OCI-LY7 (cell line): ENCODE results near the gene VNN1. TPM values are rescaled to one million over a fixed set of nuclear protein-coding genes. Genes with fewer than 3 reads are reported as not detected.

ENCODE experiments used
- total RNA-seq, 2 experiments: library from RNA; depleted of rRNA in 1 of 2; stranded (reverse); fragments of >200 nt in 1 of 2; shearing (Covaris generic) in 1 of 2; gene quantifications; 2 replicates each; pipeline ENCODE4 v1.2.3, GENCODE V29; 2014 to 2022

VNN1 gene
- total RNA-seq, 2 experiments from 2014 or later = not detected

Other genes with a start within 250 kb of the VNN1 start
- 66.5 and 88.8 TPM in 2 replicates for gene STX7, start 200.9 kb downstream of the VNN1 start, total RNA-seq (2014; rRNA removed; shearing (Covaris generic))
- gene STX7, start 200.9 kb downstream of the VNN1 start, total RNA-seq (2022) = 164 and 178 TPM in 2 replicates
- not detected in 2 replicates for gene TAAR9, start 175.8 kb downstream of the VNN1 start, total RNA-seq (2014; rRNA removed; shearing (Covaris generic))
- not detected in 2 replicates for gene TAAR9, start 175.8 kb downstream of the VNN1 start, total RNA-seq (2022)
- gene TAAR8, start 161.4 kb downstream of the VNN1 start, total RNA-seq (2014; rRNA removed; shearing (Covaris generic)) = not detected in 2 replicates
- not detected in 2 replicates for gene TAAR8, start 161.4 kb downstream of the VNN1 start, total RNA-seq (2022)
- not detected in 2 replicates for gene TAAR6, start 143.7 kb downstream of the VNN1 start, total RNA-seq (2014; rRNA removed; shearing (Covaris generic))
- gene TAAR6, start 143.7 kb downstream of the VNN1 start, total RNA-seq (2022) = not detected in 2 replicates
- not detected in 2 replicates for gene TAAR5, start 124.3 kb downstream of the VNN1 start, total RNA-seq (2014; rRNA removed; shearing (Covaris generic))
- gene TAAR5, start 124.3 kb downstream of the VNN1 start, total RNA-seq (2022) = not detected in 2 replicates
- gene TAAR2, start 89.8 kb downstream of the VNN1 start, total RNA-seq (2014; rRNA removed; shearing (Covaris generic)) = not detected in 2 replicates
- not detected in 2 replicates for gene TAAR2, start 89.8 kb downstream of the VNN1 start, total RNA-seq (2022)
- gene TAAR1, start 54.9 kb downstream of the VNN1 start, total RNA-seq (2014; rRNA removed; shearing (Covaris generic)) = not detected in 2 replicates
- not detected in 2 replicates for gene TAAR1, start 54.9 kb downstream of the VNN1 start, total RNA-seq (2022)
- gene VNN2, start 43.8 kb upstream of the VNN1 start, total RNA-seq (2014; rRNA removed; shearing (Covaris generic)) = 22.7 and 25.5 TPM in 2 replicates
- 28.9 and 31.4 TPM in 2 replicates for gene VNN2, start 43.8 kb upstream of the VNN1 start, total RNA-seq (2022)
- gene SLC18B1, start 84.6 kb upstream of the VNN1 start, total RNA-seq (2014; rRNA removed; shearing (Covaris generic)) = 5.0 and 6.0 TPM in 2 replicates
- 5.8 and 7.5 TPM in 2 replicates for gene SLC18B1, start 84.6 kb upstream of the VNN1 start, total RNA-seq (2022)
- 2,324 and 2,945 TPM in 2 replicates for gene RPS12, start 100.5 kb upstream of the VNN1 start, total RNA-seq (2014; rRNA removed; shearing (Covaris generic))
- 1,739 and 1,804 TPM in 2 replicates for gene RPS12, start 100.5 kb upstream of the VNN1 start, total RNA-seq (2022)